Activated CD8-positive, alpha-beta memory T cell treated with anti-CD3 and anti-CD28 coated beads, Interleukin-2, amount 50 U/mL, for 1 hour (primary cell): ENCODE results near the gene BOLA2.
"Not testable (repeated sequence)": the region's sequence is repeated elsewhere in the genome, so short reads cannot be mapped to it uniquely, and the experiment has no call there.

Experiments used
- DNase-seq: peaks from one replicate; pipeline ENCODE4 v3.0.0-alpha.2; 2020; ENCODE audit errors: extremely low read depth

Gene BOLA2

GRCh38 chr16:29454269-29454668, at the start of gene BOLA2, which contains the start of gene SLX1B:
TSS of gene BOLA2 (minus strand) at chr16:29454351. CDS start at chr16:29454253, 98 bp downstream.
TSS of gene SLX1B (plus strand) at chr16:29454533.
- DNase-seq, result not testable (repeated sequence)

- DNase-seq, result not testable (repeated sequence)
Measured at GRCh38 chr16:29482276-29482675, 28.1 kb upstream of the BOLA2 start.

GRCh38 chr16:29472065-29472464, 17.9 kb upstream of the BOLA2 start:
- DNase-seq, result not testable (repeated sequence)

GRCh38 chr16:29469660-29470059, 15.5 kb upstream of the BOLA2 start:
- DNase-seq, result not testable (repeated sequence)

- not testable (repeated sequence) for DNase-seq
Measured at GRCh38 chr16:29467654-29468366, 13.7 kb upstream of the BOLA2 start.

- DNase-seq, result not testable (repeated sequence)
Measured at GRCh38 chr16:29466904-29467303, 12.8 kb upstream of the BOLA2 start.

- not testable (repeated sequence) for DNase-seq
Measured at GRCh38 chr16:29465985-29466824, 12.1 kb upstream of the BOLA2 start.

- DNase-seq, result not testable (repeated sequence)
Measured at GRCh38 chr16:29460647-29461030, 6.5 kb upstream of the BOLA2 start.

- DNase-seq, result not testable (repeated sequence)
Measured at GRCh38 chr16:29459706-29460646, 5.8 kb upstream of the BOLA2 start, which contains the start of gene SULT1A4. TSS of gene SULT1A4 (plus strand) at chr16:29459913. CDS start at chr16:29461386, 1,473 bp downstream.

GRCh38 chr16:29457660-29458059, 3.5 kb upstream of the BOLA2 start:
- DNase-seq, result not testable (repeated sequence)

GRCh38 chr16:29454828-29455227, 677 bp upstream of the BOLA2 start:
- not testable (repeated sequence) for DNase-seq

- not testable (repeated sequence) for DNase-seq
Measured at GRCh38 chr16:29453754-29454153, 397 bp downstream of the BOLA2 start.

- not testable (repeated sequence) for DNase-seq
Measured at GRCh38 chr16:29425390-29425789, 28.8 kb downstream of the BOLA2 start.

- not testable (repeated sequence) for DNase-seq
Measured at GRCh38 chr16:29423587-29423986, 30.6 kb downstream of the BOLA2 start.

GRCh38 chr16:29405249-29405648, 48.9 kb downstream of the BOLA2 start:
- DNase-seq, result not testable (repeated sequence)
